Superior temporal gyrus (tissue), 1 donor: ENCODE measurements around the gene SCAMP4.

ENCODE experiments used
- DNase-seq: peaks from one replicate; pipeline ENCODE4 v3.0.0-alpha.2; 2016; ENCODE audit errors: extremely low spot score

SCAMP4 gene

GRCh38 chr19:1956122-1956494 is 50.9 kb downstream of the SCAMP4 start:
- no peak for DNase-seq

DNA sequence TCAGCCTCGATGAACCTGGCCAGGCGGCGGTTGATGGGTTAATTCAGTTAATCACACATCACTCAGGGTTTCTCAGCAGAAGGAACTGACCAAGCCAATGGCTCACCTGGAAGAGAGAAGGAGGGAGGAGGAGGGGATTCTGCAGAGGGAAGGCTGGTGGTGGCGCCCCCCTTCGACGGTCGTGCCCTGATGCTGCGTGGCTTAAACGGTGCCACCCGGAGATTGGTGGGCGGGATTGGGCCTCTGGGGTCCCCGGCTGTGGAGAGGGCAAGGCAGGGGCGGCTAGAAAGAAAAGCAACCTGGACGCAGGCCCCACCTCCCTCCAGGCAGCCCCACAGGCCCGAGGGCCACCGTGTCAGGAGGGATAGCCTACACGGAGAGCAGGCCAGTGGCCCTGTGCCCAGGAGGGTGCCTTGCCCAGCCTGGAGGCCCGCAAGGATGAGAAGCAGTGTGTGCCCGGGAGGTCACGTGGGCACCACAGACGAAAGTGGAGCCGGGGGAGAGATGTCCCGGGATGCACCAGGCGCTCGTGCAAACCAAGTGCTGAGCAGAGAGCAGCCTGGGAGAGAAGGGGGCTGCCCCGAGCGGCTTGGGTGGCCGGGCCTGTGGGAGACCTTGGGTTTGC is 51.8 kb downstream of the SCAMP4 start:
- peak; percentile 88 for DNase-seq

DNA sequence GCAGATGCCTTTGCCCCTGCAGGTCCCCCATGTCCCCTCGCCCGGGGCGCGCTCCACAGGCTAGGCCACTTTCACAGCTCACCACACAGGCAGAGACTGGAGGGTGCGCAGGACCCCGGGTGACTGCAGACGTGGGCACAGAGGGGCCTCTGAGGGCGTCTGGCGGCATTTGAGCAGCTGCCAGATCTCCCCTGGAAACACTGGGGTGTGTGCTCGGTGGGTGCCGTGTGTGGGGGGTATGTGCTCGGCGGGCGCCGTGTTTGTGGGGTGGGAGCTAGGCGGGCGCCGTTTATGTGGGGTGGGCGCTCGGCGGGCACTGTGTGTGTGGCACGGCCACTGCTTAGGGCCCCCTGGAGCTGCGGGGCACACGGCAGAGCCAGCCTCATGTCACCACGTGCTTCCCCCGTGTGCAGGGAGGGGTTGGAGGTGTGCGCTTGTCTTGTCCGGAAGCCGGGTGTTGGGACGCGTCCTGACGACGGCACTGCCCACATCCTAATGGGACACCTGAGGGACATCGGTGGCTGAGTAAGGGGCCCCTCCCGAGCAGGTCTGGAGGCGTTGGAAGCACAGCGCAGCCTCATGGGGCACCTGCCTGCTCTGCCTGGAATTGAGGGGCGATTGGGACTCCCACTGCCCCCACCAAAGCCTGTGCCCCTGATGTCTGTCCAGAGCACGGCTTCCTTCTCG is 52.5 kb downstream of the SCAMP4 start:
- no peak for DNase-seq

DNA sequence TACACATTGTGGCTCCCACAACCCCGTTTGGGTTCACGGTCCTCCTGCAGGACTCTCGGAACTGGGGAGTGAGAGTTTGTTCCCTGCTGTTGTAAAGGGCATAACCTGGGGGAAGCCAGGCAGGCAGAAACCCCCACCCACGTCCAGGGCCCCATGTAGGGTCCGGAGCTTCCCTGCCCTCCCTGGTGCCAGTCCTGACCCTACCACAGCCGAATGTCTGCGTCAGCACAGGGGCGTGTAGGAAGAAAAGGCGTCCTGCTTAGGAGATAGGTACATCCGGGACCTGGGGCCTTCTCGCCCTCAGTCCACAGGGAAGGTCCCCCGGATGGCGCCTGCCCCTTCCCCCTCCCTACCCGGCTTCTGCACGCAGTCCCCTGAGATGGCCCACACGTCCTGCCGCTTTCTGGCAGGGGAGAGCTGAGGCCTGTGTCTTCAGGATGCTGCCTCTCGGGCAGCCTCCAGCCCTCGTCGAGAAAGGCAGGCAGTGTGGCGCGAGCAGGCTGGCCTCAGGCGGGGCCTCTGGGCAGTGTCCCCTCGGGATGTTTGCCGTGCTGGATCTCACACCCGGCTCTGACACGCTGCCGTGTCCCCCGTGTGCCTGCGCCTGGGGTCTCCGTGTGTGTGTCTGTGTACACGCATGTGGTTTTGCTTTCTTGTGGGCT is 54.9 kb downstream of the SCAMP4 start:
- DNase-seq: no peak

- DNase-seq: no peak
Observed at GRCh38 chr19:1961000-1961883, 56.0 kb downstream of the SCAMP4 start.

GRCh38 chr19:1962674-1963073 is 57.5 kb downstream of the SCAMP4 start:
- no peak for DNase-seq

- no peak for DNase-seq
Observed at GRCh38 chr19:1967087-1967608, 61.9 kb downstream of the SCAMP4 start.

DNA sequence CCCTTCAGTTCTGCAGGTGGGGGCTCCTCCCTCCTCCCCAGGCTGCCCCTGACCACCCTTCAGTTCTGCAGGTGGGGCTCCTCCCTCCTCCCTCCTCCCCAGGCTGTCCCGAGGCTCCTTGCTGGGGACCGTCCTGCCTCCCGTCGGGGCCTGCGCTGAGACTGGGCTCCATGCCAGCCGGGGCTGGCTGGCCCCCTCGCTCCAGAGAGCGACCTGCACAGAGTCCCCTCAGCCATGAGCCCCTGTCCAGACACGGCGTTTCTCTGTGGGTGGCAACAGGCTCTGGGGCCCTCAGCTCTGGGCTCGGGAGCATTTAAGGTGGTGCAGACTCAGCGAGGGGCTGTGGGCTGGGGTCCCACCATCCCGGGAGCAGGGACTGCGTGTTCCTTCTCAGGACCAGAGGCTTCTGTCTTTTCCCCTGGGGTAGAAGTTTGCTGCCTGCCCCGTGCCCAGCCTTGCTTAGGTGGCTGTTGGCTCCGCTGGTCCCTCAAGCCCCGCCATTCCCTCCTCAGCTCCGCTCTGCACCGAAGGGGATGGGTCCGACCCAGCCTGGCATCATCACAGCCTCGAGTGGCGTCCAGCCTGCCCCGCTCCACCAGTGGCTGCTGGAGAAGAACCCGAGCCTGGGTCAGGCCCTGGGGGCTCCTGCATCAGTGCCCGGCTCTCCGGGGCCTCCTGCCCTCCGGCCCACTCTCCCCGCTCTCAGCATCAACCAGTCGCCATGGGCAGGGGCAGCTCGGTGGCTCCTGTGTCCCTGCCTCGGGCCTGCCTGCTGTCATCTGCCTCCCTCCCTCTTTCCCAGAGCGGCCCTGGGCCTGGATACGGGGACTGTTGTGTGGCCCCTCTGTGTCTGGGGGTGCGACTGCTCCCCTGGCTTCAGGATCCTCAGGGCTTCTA is 63.3 kb downstream of the SCAMP4 start:
- no peak for DNase-seq

- no peak for DNase-seq
Observed at GRCh38 chr19:1969176-1970002, 64.2 kb downstream of the SCAMP4 start.

DNA sequence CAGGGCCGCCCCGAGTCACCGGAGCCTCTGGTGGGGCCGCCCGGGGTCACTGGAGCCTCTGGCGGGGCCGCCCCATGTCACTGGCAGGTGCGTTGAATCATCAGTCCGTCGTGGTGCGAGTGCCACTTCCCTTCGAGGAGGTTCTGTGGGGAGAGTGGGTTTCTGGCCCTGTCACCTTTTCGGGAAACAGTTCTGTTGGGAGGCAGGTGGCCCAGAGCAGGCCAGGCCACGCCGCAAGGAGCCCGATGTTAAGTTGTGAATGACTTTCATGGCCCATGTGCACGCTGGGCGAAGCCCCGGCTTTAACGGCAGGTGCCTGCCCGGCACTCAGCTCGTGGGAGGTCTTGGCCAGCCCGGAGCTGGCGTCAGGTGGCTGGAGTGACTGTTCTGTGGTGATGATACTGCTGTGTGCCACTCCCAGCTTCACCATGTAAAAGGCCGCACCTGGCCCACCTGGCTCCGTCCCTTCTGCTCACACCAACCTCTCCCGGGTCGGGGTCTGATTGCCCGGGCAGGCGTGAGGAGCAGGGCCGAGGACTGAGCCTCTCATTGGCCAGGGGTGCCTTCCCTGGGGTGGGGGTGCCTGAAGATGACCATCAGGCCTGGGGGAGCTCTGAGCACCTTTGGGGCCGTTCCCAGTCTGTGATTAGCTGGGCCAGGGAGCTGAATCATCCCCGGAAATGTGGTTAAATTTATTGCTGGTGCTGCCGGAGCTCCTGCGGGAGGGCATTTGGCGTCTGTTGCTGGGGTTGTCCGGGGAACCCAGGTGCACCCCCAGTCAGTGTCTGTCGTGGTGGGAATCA is 65.0 kb downstream of the SCAMP4 start:
- DNase-seq: no peak

DNA sequence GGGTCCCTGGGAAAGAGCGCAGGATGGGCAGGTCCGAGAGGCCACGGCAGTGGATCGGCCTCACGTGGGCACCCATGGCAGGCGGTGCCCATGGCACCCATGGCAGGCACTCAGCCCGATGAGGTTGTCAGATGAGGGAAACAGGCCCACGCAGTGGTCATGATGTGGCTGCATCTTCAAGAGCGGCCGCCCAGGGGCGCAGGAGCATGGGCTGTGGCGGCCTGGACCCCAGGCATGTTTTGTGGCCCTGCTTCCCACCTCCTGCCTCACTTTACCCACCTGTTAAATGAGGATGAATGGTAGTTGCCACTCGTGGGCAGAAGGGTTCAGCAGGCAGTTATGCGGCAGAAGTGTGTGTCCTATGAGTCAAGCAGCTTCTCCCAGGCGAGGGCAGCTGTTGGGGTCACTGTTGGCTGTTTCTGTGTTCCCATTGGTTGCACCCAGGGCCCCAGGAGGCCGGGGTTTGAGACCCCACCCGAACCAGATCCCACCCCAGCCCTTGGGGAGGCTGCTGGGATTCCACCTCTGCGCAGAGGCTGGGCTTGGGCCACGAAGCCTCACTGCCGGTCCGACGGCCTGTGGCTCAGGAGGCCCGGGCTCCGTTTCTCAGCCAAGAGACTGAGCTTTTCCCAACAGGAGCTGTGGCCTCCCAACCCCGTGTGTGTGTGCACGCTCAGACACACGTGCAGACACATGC is 65.8 kb downstream of the SCAMP4 start:
- DNase-seq: no peak

- DNase-seq: no peak
Observed at GRCh38 chr19:1974381-1975161, 69.4 kb downstream of the SCAMP4 start.

DNA sequence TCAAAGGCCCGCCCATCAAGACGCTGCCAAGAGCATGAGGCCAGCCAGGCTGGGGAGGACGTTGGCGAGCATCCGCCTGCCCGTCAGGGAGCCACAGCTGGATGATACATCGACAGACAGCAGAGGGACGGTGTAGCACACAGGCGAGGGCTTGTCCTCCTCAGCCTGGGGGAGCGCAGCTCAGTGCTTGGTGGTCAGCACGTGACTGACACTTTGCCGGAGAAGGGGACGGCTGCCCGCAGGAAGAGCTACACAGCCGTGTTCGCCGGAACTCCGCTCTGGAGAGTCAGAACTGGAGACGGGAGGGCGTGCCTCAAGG is 69.9 kb downstream of the SCAMP4 start:
- DNase-seq: peak; percentile 44
